Kidney (tissue), 14 donors: ENCODE data around the gene GATD1. TPM values are rescaled to one million over a fixed set of nuclear protein-coding genes. Genes with fewer than 3 reads are reported as not detected.
A peak's percentile ranks its signal among the peaks of the same experiment; 100 is the strongest.

Experiments
- DNase-seq, 5 donors: peaks; one replicate each; pipeline ENCODE4 v3.0.0-alpha.2; 2013 to 2020
- FAIRE-seq: peaks from 2 replicates; lab custom pipeline; 2012; peaks lifted over from hg19 to GRCh38; lab: Jason Lieb, UNC
- H3K27ac ChIP-seq, 2 donors: one replicate each; pipeline ENCODE4 v1.7.0; 2013; ENCODE audit warnings: low read depth in 2 of 2, low read length in 2 of 2, inconsistent platforms in 1 of 2
- H3K27me3 ChIP-seq: one replicate; pipeline ENCODE4 v1.7.1; 2013; ENCODE audit warnings: low read length, inconsistent platforms; ENCODE audit not compliant: control insufficient read depth, insufficient read depth
- H3K36me3 ChIP-seq, 3 donors: one replicate each; pipeline versions ENCODE4 v1.7.0 to v1.7.1; 2013; ENCODE audit warnings: low read length in 3 of 3, control low read depth in 1 of 3, inconsistent platforms in 1 of 3; ENCODE audit not compliant: insufficient read depth in 3 of 3, control insufficient read depth in 2 of 3
- H3K4me1 ChIP-seq, 3 donors: one replicate each; pipeline versions ENCODE4 v1.7.0 to v1.7.1; 2013; ENCODE audit warnings: low read length in 3 of 3, inconsistent platforms in 1 of 3, low read depth in 1 of 3; ENCODE audit not compliant: control insufficient read depth in 2 of 3, insufficient read depth in 2 of 3
- H3K4me3 ChIP-seq, 3 donors: one replicate each; pipeline versions ENCODE4 v1.7.0 to v1.8.1; 2013; ENCODE audit warnings: low read length in 3 of 3, control low read depth in 1 of 3, inconsistent platforms in 1 of 3
- H3K9ac ChIP-seq, 3 donors: one replicate each; pipeline versions ENCODE4 v1.7.0 to v1.7.1; 2013; ENCODE audit warnings: low read length in 3 of 3, control low read depth in 1 of 3, inconsistent platforms in 1 of 3
- H3K9me3 ChIP-seq, 3 donors: one replicate each; pipeline versions ENCODE4 v1.7.0 to v1.7.1; 2013; ENCODE audit warnings: low read length in 3 of 3, control low read depth in 1 of 3, inconsistent platforms in 1 of 3; ENCODE audit not compliant: control insufficient read depth in 2 of 3, insufficient read depth in 1 of 3
- intact Hi-C: fragments of 100-400 bp; cut with DNase I; formaldehyde crosslinking; loops from one replicate; pipeline ENCODE4 v1.11.1; 2022
- polyA plus RNA-seq: library from polyadenylated mRNA; stranded (reverse); fragments of 350-450 nt; fragmentation: Illumina TruSeq; extraction: RNeasy Lipid Tissue Mini Kit (QIAGEN cat#74804); gene quantifications from one replicate; pipeline ENCODE4 v1.2.3, GENCODE V29; 2014; ENCODE audit warnings: low read depth, low replicate concordance; ENCODE audit not compliant: insufficient read depth
- total RNA-seq: library from RNA; stranded (reverse); fragmentation: NEBNext Ultra II Directional; extraction: Animal tissue kit (Norgen Biotek cat#: 25700); gene quantifications from one replicate; pipeline ENCODE4 v1.2.1, GENCODE V29; 2021
- TF ChIP-seq, protein P1 (sequence below): IDR thresholded peaks from 3 replicates; pipeline ENCODE4 v1.5.1; 2012; ENCODE audit warnings: mild to moderate bottlenecking, moderate library complexity, borderline replicate concordance; ENCODE audit not compliant: insufficient read depth; ENCODE audit errors: extremely low read depth
- donor health status: control.
- donor health status: control.
- donor health status: control.
- donor health status: control.
- donor health status: control.
- donor health status: DM: yes; HTN: yes; CAD: no.
- donor health status: Normal renal cell carcinoma (clear cell type).

GATD1 gene
- total and polyA plus RNA-seq, 2 donors from 2014 or later: 38.3 to 66.2 TPM

- Histone ChIP-seq H3K4me3 (no peak overlapping the region), H3K9me3 (no peaks in the 10 kb centered on the region), H3K4me1 (peaks cover 0 to 2% (median 0%) of the 10 kb centered on the region in 3 donors), H3K9ac (no peak overlapping the region), H3K36me3 (peaks cover 0 to 36% (median 19%) of the 10 kb centered on the region in 3 donors), H3K27me3 (no peaks in the 10 kb centered on the region), H3K27ac (no peak overlapping the region)
- DNase-seq: peak in 1 of 5 donors; percentile 81
- intact Hi-C loops: no loop called here
- TF ChIP-seq, protein P1, sequence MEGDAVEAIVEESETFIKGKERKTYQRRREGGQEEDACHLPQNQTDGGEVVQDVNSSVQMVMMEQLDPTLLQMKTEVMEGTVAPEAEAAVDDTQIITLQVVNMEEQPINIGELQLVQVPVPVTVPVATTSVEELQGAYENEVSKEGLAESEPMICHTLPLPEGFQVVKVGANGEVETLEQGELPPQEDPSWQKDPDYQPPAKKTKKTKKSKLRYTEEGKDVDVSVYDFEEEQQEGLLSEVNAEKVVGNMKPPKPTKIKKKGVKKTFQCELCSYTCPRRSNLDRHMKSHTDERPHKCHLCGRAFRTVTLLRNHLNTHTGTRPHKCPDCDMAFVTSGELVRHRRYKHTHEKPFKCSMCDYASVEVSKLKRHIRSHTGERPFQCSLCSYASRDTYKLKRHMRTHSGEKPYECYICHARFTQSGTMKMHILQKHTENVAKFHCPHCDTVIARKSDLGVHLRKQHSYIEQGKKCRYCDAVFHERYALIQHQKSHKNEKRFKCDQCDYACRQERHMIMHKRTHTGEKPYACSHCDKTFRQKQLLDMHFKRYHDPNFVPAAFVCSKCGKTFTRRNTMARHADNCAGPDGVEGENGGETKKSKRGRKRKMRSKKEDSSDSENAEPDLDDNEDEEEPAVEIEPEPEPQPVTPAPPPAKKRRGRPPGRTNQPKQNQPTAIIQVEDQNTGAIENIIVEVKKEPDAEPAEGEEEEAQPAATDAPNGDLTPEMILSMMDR: no peak
- no peak for FAIRE-seq
These were observed 14.2 kb downstream of the GATD1 start for GRCh38 chr11:763073-763463.

- H3K36me3 ChIP-seq: peaks cover 0 to 38% (median 19%) of the 10 kb centered on the region in 3 donors
- no peak overlapping the region for H3K27ac ChIP-seq
- no peak for FAIRE-seq
These were observed 14.7 kb downstream of the GATD1 start for GRCh38 chr11:762421-763072.

GRCh38 chr11:761526-762108, 15.7 kb downstream of the GATD1 start:
- FAIRE-seq: no peak
- Histone ChIP-seq H3K9me3 (no peaks in the 10 kb centered on the region), H3K36me3 (peaks cover 0 to 41% (median 22%) of the 10 kb centered on the region in 3 donors), H3K27ac (no peak overlapping the region), H3K4me1 (peaks cover 0 to 2% (median 0%) of the 10 kb centered on the region in 3 donors), H3K4me3 (no peak overlapping the region), H3K27me3 (no peaks in the 10 kb centered on the region), H3K9ac (no peak overlapping the region)
- intact Hi-C loops: no loop called here
- TF ChIP-seq, protein P1: no peak
- DNase-seq: no peak

More at GRCh38 chr11:762421-763072, 14.7 kb downstream of the GATD1 start:
- Histone ChIP-seq H3K27me3 (no peaks in the 10 kb centered on the region), H3K9ac (no peak overlapping the region), H3K4me1 (peaks cover 0 to 2% (median 0%) of the 10 kb centered on the region in 3 donors), H3K9me3 (no peaks in the 10 kb centered on the region), H3K4me3 (no peak overlapping the region)
- TF ChIP-seq, protein P1: no peak
- DNase-seq: peak in 1 of 5 donors; percentile 76
- intact Hi-C loops: no loop called here
